IMR-90 (cell line): ENCODE data around the gene GJE1. TPM values are rescaled to one million over a fixed set of nuclear protein-coding genes. Genes with fewer than 3 reads are reported as not detected.
A peak's percentile ranks its signal among the peaks of the same experiment; 100 is the strongest.

Experiments
- ATAC-seq: fragments of 200-7000 bp; cut with Tn5 transposase; 2 replicates; pipeline ENCODE4 v1.9.1; 2020; ENCODE audit warnings: low read depth, mild to moderate bottlenecking, moderate library complexity
- BruUV-seq: library from RNA; stranded (reverse); fragments of 400-500 nt; replicated peaks from 2 replicates; lab custom pipeline; 2021; lab: Mats Ljungman, UMichigan
- CTCF ChIA-PET: fragments of 300-600 bp; formaldehyde crosslinking; extraction: SDS; loops from one replicate; lab custom pipeline; 2021; ENCODE audit warnings: antibody characterized with exemption; lab: Yijun Ruan, JAX
- POLR2A ChIA-PET: fragments of 300-600 bp; sonication (Branson Sonifier 250); formaldehyde crosslinking; loops from one replicate; lab custom pipeline; 2022; ENCODE audit warnings: antibody characterized with exemption; ENCODE audit not compliant: unreplicated experiment; lab: Charles Lee
- DNase-seq: peaks from one replicate; pipeline ENCODE4 v3.0.0; 2013
- H2AFZ ChIP-seq: replicated peaks from 2 replicates; pipeline ENCODE3; 2013; ENCODE audit warnings: low read length, mild to moderate bottlenecking; ENCODE audit not compliant: poor library complexity
- H2AK5ac ChIP-seq: 2 replicates; pipeline ENCODE4 v1.6.1; 2013; ENCODE audit warnings: low read depth, low read length, inconsistent platforms
- H2AK9ac ChIP-seq: replicated peaks from 2 replicates; pipeline ENCODE3; 2013; ENCODE audit warnings: mild to moderate bottlenecking, low read depth, low read length, moderate library complexity; ENCODE audit not compliant: poor library complexity
- H2BK120ac ChIP-seq: 2 replicates; pipeline ENCODE4 v1.6.1; 2013; ENCODE audit warnings: low read depth, low read length, inconsistent platforms
- H2BK15ac ChIP-seq: 3 replicates; pipeline ENCODE4 v1.6.1; 2013; ENCODE audit warnings: low read depth, low read length, inconsistent platforms
- H2BK20ac ChIP-seq: 2 replicates; pipeline ENCODE4 v1.6.1; 2013; ENCODE audit warnings: low read depth, mild to moderate bottlenecking, inconsistent platforms, low read length, moderate library complexity
- H2BK5ac ChIP-seq: 2 replicates; pipeline ENCODE4 v1.6.1; 2013; ENCODE audit warnings: mild to moderate bottlenecking, low read depth, low read length, inconsistent platforms; ENCODE audit not compliant: poor library complexity, severe bottlenecking
- H3K14ac ChIP-seq: replicated peaks from 2 replicates; pipeline ENCODE4 v1.6.1; 2013; ENCODE audit warnings: low read depth, low read length, inconsistent platforms
- H3K18ac ChIP-seq: 2 replicates; pipeline ENCODE4 v1.6.1; 2013; ENCODE audit warnings: low read depth, low read length, control low read depth
- H3K23ac ChIP-seq: 2 replicates; pipeline ENCODE4 v1.6.1; 2013; ENCODE audit warnings: low read depth, low read length, inconsistent platforms
- H3K27ac ChIP-seq: 2 replicates; pipeline ENCODE4 v1.5.1; 2013; ENCODE audit warnings: mild to moderate bottlenecking, control low read depth, low read length; ENCODE audit not compliant: insufficient read depth
- H3K27me3 ChIP-seq: 2 replicates; pipeline ENCODE4 v1.6.1; 2013; ENCODE audit warnings: low read length; ENCODE audit not compliant: control insufficient read depth, insufficient read depth
- H3K36me3 ChIP-seq: 2 replicates; pipeline ENCODE4 v1.6.1; 2013; ENCODE audit warnings: low read length, mixed read lengths; ENCODE audit not compliant: control insufficient read depth, insufficient read depth
- H3K4ac ChIP-seq: 2 replicates; pipeline ENCODE4 v1.6.1; 2013; ENCODE audit warnings: low read depth, low read length, inconsistent platforms
- H3K4me1 ChIP-seq: 2 replicates; pipeline ENCODE4 v1.6.1; 2013; ENCODE audit warnings: low read length, mixed read lengths; ENCODE audit not compliant: control insufficient read depth, insufficient read depth
- H3K4me2 ChIP-seq: 2 replicates; pipeline ENCODE4 v1.6.1; 2013; ENCODE audit warnings: low read depth, mild to moderate bottlenecking, control low read depth, low read length, moderate library complexity
- H3K4me3 ChIP-seq: 2 replicates; pipeline ENCODE4 v1.5.1; 2013; ENCODE audit warnings: low read depth, mild to moderate bottlenecking, control low read depth, low read length, moderate library complexity; ENCODE audit not compliant: insufficient read depth
- H3K56ac ChIP-seq: 2 replicates; pipeline ENCODE4 v1.6.1; 2013; ENCODE audit warnings: low read length, inconsistent platforms; ENCODE audit not compliant: insufficient read depth; ENCODE audit errors: extremely low read depth
- H3K79me1 ChIP-seq, 2 experiments: 2 replicates each; pipeline ENCODE4 v1.6.1; 2013; ENCODE audit warnings: low read length in 2 of 2, inconsistent platforms in 1 of 2, low read depth in 1 of 2
- H3K9ac ChIP-seq: 2 replicates; pipeline ENCODE4 v1.6.1; 2013; ENCODE audit warnings: low read depth, low read length, control low read depth
- H3K9me1 ChIP-seq: 2 replicates; pipeline ENCODE4 v1.6.1; 2013; ENCODE audit warnings: low read length, inconsistent platforms; ENCODE audit not compliant: insufficient read depth
- H3K9me3 ChIP-seq: 2 replicates; pipeline ENCODE4 v1.6.1; 2013; ENCODE audit warnings: low read length; ENCODE audit not compliant: control insufficient read depth, insufficient read depth
- H4K20me1 ChIP-seq: 2 replicates; pipeline ENCODE4 v1.6.1; 2013; ENCODE audit warnings: low read length, inconsistent platforms; ENCODE audit not compliant: insufficient read depth
- H4K5ac ChIP-seq: 2 replicates; pipeline ENCODE4 v1.6.1; 2013; ENCODE audit warnings: mild to moderate bottlenecking, low read depth, low read length, control low read depth
- H4K8ac ChIP-seq, 2 experiments: 2 replicates each; pipeline ENCODE4 v1.6.1; 2013; ENCODE audit warnings: low read depth in 2 of 2, low read length in 2 of 2, control low read depth in 1 of 2, inconsistent platforms in 1 of 2
- H4K91ac ChIP-seq: 2 replicates; pipeline ENCODE4 v1.6.1; 2013; ENCODE audit warnings: low read depth, low read length, inconsistent platforms; ENCODE audit not compliant: insufficient read depth
- CEBPB ChIP-seq: IDR thresholded peaks from 2 replicates; pipeline ENCODE4 v1.6.1; 2012; ENCODE audit warnings: low read depth, low read length, improper control_type of control experiment
- ELK1 ChIP-seq: fragments of 150-350 bp; IDR thresholded peaks from 2 replicates; pipeline ENCODE4 v1.6.1; 2016; ENCODE audit warnings: low read depth, mild to moderate bottlenecking, low read length, moderate library complexity, borderline replicate concordance
- MXI1 ChIP-seq: IDR thresholded peaks from 2 replicates; pipeline ENCODE4 v1.6.1; 2012; ENCODE audit warnings: low read depth, mild to moderate bottlenecking, low read length, moderate library complexity, borderline replicate concordance
- dilution Hi-C: fragments of 300-500 bp; cut with HindIII; formaldehyde crosslinking; loops from one replicate; pipeline ENCODE4 v1.14.3; 2018; ENCODE audit warnings: low sequenced_read_pairs; ENCODE audit not compliant: unreplicated experiment
- in situ Hi-C: fragments of 300-500 bp; cut with MboI; formaldehyde crosslinking; loops from 3 replicates; pipeline ENCODE4 v1.14.3; 2019; ENCODE audit warnings: low sequenced_read_pairs, inconsistent platforms, mixed read lengths
- intact Hi-C: fragments of 100-400 bp; cut with micrococcal nuclease; formaldehyde crosslinking; loops from 2 replicates; pipeline ENCODE4 v1.10.0; 2022
- polyA plus RNA-seq, 3 experiments: library from polyadenylated mRNA; depleted of rRNA; stranded (reverse); fragments of >200 nt; gene quantifications; 2 replicates each; pipeline ENCODE4 v1.2.3, GENCODE V29; 2012; ENCODE audit warnings: low replicate concordance in 1 of 3
- total RNA-seq: library from RNA; depleted of rRNA; stranded (reverse); fragments of >200 nt; gene quantifications from 2 replicates; pipeline ENCODE4 v1.2.3, GENCODE V29; 2012
- TF ChIP-seq, protein P1 (sequence below): conservative IDR thresholded peaks from 2 replicates; pipeline ENCODE4 v1.5.1; 2012; ENCODE audit warnings: mild to moderate bottlenecking, low read depth, low read length, improper control_type of control experiment

The GJE1 gene
- total and polyA plus RNA-seq, 2 of the 4 experiments (the other 2 are of a cell fraction), result not detected

- H4K5ac ChIP-seq, result no peak overlapping the region
- no peak overlapping the region for H3K23ac ChIP-seq
- H3K14ac ChIP-seq, result no peak overlapping the region
- H3K4me3 ChIP-seq, result no peak overlapping the region
- no peak overlapping the region for H4K91ac ChIP-seq
- no peak overlapping the region for H2AFZ ChIP-seq
- peaks cover 2% of the 10 kb centered on the region; the same call in 1 of the 2 replicates for H3K9me1 ChIP-seq
- no peaks in the 10 kb centered on the region for H3K9me3 ChIP-seq
- ChIA-PET CTCF (no interaction called here), POLR2A (no interaction called here)
- no peak overlapping the region for H2BK120ac ChIP-seq
- BruUV-seq, result no TSS peak
- peaks cover 6% of the 10 kb centered on the region for H3K4me1 ChIP-seq
- H3K79me1 ChIP-seq, result peaks cover 8 to 41% of the 10 kb centered on the region in 2 experiments; a peak in 3 of 4 replicates
- no peak overlapping the region for H2AK5ac ChIP-seq
- peak overlapping the region; percentile 93 for H2BK5ac ChIP-seq
- H3K27ac ChIP-seq, result no peak overlapping the region
- ATAC-seq (peak; percentile 88), DNase-seq (peak; percentile 82)
- in situ Hi-C loops (no loop called here), dilution Hi-C loops (no loop called here), intact Hi-C loops (loop anchor here (5.0 kb wide), 1 partner anchor 150 kb away; the partner anchor contains the start of gene ADGRG6)
- H3K18ac ChIP-seq, result no peak overlapping the region
- no peaks in the 10 kb centered on the region for H3K27me3 ChIP-seq
- H3K4me2 ChIP-seq, result peak overlapping the region; percentile 12; the same call in 1 of the 2 replicates
- TF ChIP-seq MXI1 (no peak), ELK1 (no peak), CEBPB (no peak)
- TF ChIP-seq, protein P1, sequence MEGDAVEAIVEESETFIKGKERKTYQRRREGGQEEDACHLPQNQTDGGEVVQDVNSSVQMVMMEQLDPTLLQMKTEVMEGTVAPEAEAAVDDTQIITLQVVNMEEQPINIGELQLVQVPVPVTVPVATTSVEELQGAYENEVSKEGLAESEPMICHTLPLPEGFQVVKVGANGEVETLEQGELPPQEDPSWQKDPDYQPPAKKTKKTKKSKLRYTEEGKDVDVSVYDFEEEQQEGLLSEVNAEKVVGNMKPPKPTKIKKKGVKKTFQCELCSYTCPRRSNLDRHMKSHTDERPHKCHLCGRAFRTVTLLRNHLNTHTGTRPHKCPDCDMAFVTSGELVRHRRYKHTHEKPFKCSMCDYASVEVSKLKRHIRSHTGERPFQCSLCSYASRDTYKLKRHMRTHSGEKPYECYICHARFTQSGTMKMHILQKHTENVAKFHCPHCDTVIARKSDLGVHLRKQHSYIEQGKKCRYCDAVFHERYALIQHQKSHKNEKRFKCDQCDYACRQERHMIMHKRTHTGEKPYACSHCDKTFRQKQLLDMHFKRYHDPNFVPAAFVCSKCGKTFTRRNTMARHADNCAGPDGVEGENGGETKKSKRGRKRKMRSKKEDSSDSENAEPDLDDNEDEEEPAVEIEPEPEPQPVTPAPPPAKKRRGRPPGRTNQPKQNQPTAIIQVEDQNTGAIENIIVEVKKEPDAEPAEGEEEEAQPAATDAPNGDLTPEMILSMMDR, result no peak
- H4K8ac ChIP-seq, result no peak overlapping the region
- H2BK15ac ChIP-seq, result no peak overlapping the region
- H3K4ac ChIP-seq, result no peak overlapping the region
- H3K36me3 ChIP-seq, result peaks cover 2% of the 10 kb centered on the region; the same call in 1 of the 2 replicates
- H3K56ac ChIP-seq, result no peak overlapping the region
- no peaks in the 10 kb centered on the region for H4K20me1 ChIP-seq
- no peak overlapping the region for H3K9ac ChIP-seq
- no peak overlapping the region for H2AK9ac ChIP-seq
- no peak overlapping the region for H2BK20ac ChIP-seq
Observed at GRCh38 chr6:142152746-142153145, 20.0 kb downstream of the GJE1 start.
